Measurements from ENCODE around the gene RASAL3.
A peak's percentile ranks its signal among the peaks of the same experiment; 100 is the strongest.

The RASAL3 gene

GRCh38 chr19:15471639-15472101 is 7.3 kb upstream of the RASAL3 start:
- DNase-seq: no peak

GRCh38 chr19:15469513-15470297 is 5.4 kb upstream of the RASAL3 start:
- DNase-seq: peak; percentile 73

- no peak for DNase-seq
Observed at GRCh38 chr19:15468675-15469512, 4.5 kb upstream of the RASAL3 start.

- DNase-seq: no peak
Observed at GRCh38 chr19:15467734-15468214, 3.4 kb upstream of the RASAL3 start.

GRCh38 chr19:15466851-15467733 is 2.7 kb upstream of the RASAL3 start:
- peak; percentile 86 for DNase-seq

GRCh38 chr19:15463861-15464371 is 428 bp downstream of the RASAL3 start:
- DNase-seq: peak; percentile 92

- no peak for DNase-seq
Observed at GRCh38 chr19:15461694-15462093, 2.6 kb downstream of the RASAL3 start.

- DNase-seq: no peak
Observed at GRCh38 chr19:15457701-15458484, 6.5 kb downstream of the RASAL3 start.

GRCh38 chr19:15456871-15457700 is 7.3 kb downstream of the RASAL3 start:
- no peak for DNase-seq

GRCh38 chr19:15456441-15456840 is 7.9 kb downstream of the RASAL3 start:
- DNase-seq: no peak

- no peak for DNase-seq
Observed at GRCh38 chr19:15455996-15456395, 8.3 kb downstream of the RASAL3 start.

GRCh38 chr19:15453906-15454860 is 10.2 kb downstream of the RASAL3 start:
- no peak for DNase-seq

GRCh38 chr19:15453091-15453578 is 11.2 kb downstream of the RASAL3 start:
- no peak for DNase-seq

GRCh38 chr19:15452111-15453047 is 12.0 kb downstream of the RASAL3 start:
- peak; percentile 73 for DNase-seq

- no peak for DNase-seq
Observed at GRCh38 chr19:15450528-15450890, 13.8 kb downstream of the RASAL3 start.

- DNase-seq: peak; percentile 93
Observed at GRCh38 chr19:15449620-15450527, 14.5 kb downstream of the RASAL3 start, which contains the start of gene WIZ. TSS of gene WIZ (minus strand) at chr19:15449956. CDS start at chr19:15448307, 1,649 bp downstream.
